ENCODE results near the gene CALR. TPM values are rescaled to one million over a fixed set of nuclear protein-coding genes. Genes with fewer than 3 reads are reported as not detected.
"Not testable (repeated sequence)": the region's sequence is repeated elsewhere in the genome, so short reads cannot be mapped to it uniquely, and the experiment has no call there.

CALR gene
- total RNA-seq (100 to 1,000 TPM; 306 to 828 (median 571) TPM), polyA plus RNA-seq (100 to 1,000 TPM; 150 to 194 (median 193) TPM)
- long read RNA-seq, donor 1, transcript CALR-203 (2 exons, 667 nt), result minor isoform, 5 of 429 reads
- long read RNA-seq, donor 1, transcript CALR-201 (9 exons, 1,903 nt), result major isoform, 148 of 429 reads
- long read RNA-seq, donor 1, partial matches to known transcripts, result 264 of 429 reads
- long read RNA-seq, donor 1, other reads (novel, unspliced or antisense), result 8 of 429 reads
- long read RNA-seq, donor 2, transcript CALR-201 (9 exons, 1,903 nt), result major isoform, 136 of 301 reads
- long read RNA-seq, donor 2, transcript CALR-207 (4 exons, 781 nt), result minor isoform, 5 of 301 reads
- long read RNA-seq, donor 2, partial matches to known transcripts, result 147 of 301 reads
- long read RNA-seq, donor 2, other reads (novel, unspliced or antisense), result 9 of 301 reads

DNA sequence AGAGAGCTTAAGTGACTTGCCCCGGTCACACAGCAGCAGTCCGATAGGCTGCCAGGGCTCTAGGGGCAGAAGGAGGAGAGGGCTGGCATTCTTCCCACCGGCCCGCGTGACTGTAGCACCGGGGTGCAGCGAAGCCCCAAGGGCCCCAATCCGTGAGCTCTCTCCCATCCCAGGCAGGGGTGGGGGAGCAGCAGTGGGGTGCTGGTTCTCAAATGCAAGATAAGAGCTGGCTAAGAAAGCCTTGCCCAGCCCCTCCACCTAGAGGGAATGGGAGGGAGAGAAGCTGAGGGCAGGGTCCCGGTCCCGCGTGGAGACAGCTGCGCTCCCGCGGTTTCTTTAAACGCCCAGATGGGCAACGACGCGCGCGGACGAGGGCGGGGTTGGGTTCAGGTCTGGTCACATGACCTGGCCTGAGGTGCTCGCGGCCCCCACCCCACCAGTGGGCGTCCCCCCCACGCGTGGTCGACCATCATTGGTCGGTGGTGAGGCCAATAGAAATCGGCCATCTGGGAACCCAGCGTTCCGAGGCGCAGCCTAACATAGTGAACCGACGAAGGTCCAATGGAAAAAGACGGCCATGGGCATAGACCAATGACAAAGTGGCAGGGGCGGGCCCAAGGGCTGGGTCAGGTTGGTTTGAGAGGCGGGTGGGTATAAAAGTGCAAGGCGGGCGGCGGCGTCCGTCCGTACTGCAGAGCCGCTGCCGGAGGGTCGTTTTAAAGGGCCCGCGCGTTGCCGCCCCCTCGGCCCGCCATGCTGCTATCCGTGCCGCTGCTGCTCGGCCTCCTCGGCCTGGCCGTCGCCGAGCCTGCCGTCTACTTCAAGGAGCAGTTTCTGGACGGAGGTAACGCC, at the start of gene CALR:
Gene CALR, plus strand, starts transcription at position 683 of the 852 bp plus-strand sequence. Its CDS starts 71 bp downstream, at position 754.
- Histone ChIP-seq H3K9me3 (no peaks in the 10 kb centered on the region), H3K27me3 (replicated peaks in 1 of 7) (no peaks in the 10 kb centered on the region), H3K27ac (peak within 1 kb of the TSS; percentile 89 to 98 (median 95)), H3K4me1 (peaks cover 32 to 77% (median 66%) of the 10 kb centered on the region in 6 donors), H3K4me3 (peak within 1 kb of the TSS; percentile 56 to 100 (median 98)), H3K36me3 (peaks cover 5 to 39% (median 35%) of the 10 kb centered on the region in 6 donors)
- intact Hi-C loops (cut with DNase I; ENCODE audit: low total_unique reads), result no loop called here
- 0 to 1% (median 0%) methylated on average over 27 to 63 of the region's 63 CpGs for WGBS, 5 donors
- TF ChIP-seq POLR2A (IDR thresholded peaks at IDR 0.05) (peak; percentile 92 to 99 (median 97)), POLR2AphosphoS5 (IDR thresholded peaks at IDR 0.05) (peak; percentile 100)
- TF ChIP-seq, protein P1, sequence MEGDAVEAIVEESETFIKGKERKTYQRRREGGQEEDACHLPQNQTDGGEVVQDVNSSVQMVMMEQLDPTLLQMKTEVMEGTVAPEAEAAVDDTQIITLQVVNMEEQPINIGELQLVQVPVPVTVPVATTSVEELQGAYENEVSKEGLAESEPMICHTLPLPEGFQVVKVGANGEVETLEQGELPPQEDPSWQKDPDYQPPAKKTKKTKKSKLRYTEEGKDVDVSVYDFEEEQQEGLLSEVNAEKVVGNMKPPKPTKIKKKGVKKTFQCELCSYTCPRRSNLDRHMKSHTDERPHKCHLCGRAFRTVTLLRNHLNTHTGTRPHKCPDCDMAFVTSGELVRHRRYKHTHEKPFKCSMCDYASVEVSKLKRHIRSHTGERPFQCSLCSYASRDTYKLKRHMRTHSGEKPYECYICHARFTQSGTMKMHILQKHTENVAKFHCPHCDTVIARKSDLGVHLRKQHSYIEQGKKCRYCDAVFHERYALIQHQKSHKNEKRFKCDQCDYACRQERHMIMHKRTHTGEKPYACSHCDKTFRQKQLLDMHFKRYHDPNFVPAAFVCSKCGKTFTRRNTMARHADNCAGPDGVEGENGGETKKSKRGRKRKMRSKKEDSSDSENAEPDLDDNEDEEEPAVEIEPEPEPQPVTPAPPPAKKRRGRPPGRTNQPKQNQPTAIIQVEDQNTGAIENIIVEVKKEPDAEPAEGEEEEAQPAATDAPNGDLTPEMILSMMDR (IDR thresholded peaks at IDR 0.05 in 8 of 11, conservative IDR thresholded peaks at IDR 0.05 in 3 of 11), result peak in 4 of 11 experiments; percentile 28 to 52 (median 40)
- peak; percentile 99 for DNase-seq

DNA sequence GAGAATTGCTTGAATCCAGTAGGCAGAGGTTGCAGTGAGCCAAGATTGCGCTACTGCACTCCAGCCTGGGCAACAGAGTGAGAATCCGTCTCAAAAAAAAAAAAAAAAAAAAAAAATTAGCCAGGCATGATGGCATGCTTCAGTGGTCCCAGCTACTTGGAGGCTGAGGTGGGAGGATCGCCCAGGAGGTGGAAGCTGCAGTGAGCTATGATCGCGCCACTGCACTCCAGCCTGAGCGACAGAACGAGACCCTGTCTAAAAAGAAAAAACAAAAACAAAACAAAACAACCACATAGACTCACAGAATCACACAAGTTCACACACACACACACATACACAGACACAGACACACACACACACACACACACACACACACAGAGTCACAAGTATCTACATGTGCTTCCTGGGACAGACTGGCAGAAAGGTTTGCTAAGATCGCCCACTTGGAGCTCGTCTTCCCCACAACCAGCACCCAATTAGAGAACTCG, 48.1 kb upstream of the CALR start:
- intact Hi-C loops (cut with DNase I; ENCODE audit: low total_unique reads); H3K9me3 ChIP-seq; DNase-seq: not testable (repeated sequence)
- Histone ChIP-seq H3K27ac (peak overlapping the region in 5 of 8 donors; percentile 75 to 90 (median 87)), H3K36me3 (peaks cover 0 to 26% (median 16%) of the 10 kb centered on the region in 6 donors), H3K27me3 (replicated peaks in 1 of 7) (peaks cover 0 to 17% (median 6%) of the 10 kb centered on the region in 7 donors), H3K4me3 (peak overlapping the region in 6 of 8 donors; percentile 95 to 100 (median 98)), H3K4me1 (peaks cover 9 to 49% (median 28%) of the 10 kb centered on the region in 6 donors)
- TF ChIP-seq, protein P1 (IDR thresholded peaks at IDR 0.05 in 8 of 11, conservative IDR thresholded peaks at IDR 0.05 in 3 of 11), result peak in 2 of 11 experiments; percentile 2 to 14
- WGBS, 5 donors, result 32 to 38% (median 33%) methylated on average over 10 of the region's 10 CpGs

GRCh38 chr19:12890787-12891552, 47.4 kb upstream of the CALR start, which contains the start of gene GCDH:
TSS of gene GCDH (plus strand) at chr19:12891160. CDS start at chr19:12891305, 145 bp downstream.
- peak; percentile 98 for DNase-seq
- intact Hi-C loops (cut with DNase I; ENCODE audit: low total_unique reads), result no loop called here
- peaks cover 0 to 32% (median 17%) of the 10 kb centered on the region in 6 donors for H3K36me3 ChIP-seq
- no peaks in the 10 kb centered on the region for H3K9me3 ChIP-seq
- peak within 1 kb of the TSS; percentile 75 to 100 (median 96) for H3K4me3 ChIP-seq
- TF ChIP-seq, protein P1 (IDR thresholded peaks at IDR 0.05 in 8 of 11, conservative IDR thresholded peaks at IDR 0.05 in 3 of 11), result peak in 3 of 11 experiments; percentile 21 to 39 (median 32)
- peak; percentile 94 to 98 (median 95) for TF ChIP-seq POLR2AphosphoS5 (IDR thresholded peaks at IDR 0.05)
- peak in 1 of 3 donors; percentile 48 for TF ChIP-seq POLR2A (IDR thresholded peaks at IDR 0.05)
- peaks cover 0 to 11% (median 0%) of the 10 kb centered on the region in 7 donors for H3K27me3 ChIP-seq (replicated peaks in 1 of 7)
- H3K4me1 ChIP-seq, result peaks cover 9 to 43% (median 22%) of the 10 kb centered on the region in 6 donors
- 0% methylated on average over 29 to 49 of the region's 49 CpGs for WGBS, 5 donors
- H3K27ac ChIP-seq, result peak within 1 kb of the TSS in 7 of 8 donors; percentile 35 to 90 (median 82)

Data from spleen (tissue), 13 donors.